Osteoblast (primary cell): ENCODE data around the gene SIRT1. TPM values are rescaled to one million over a fixed set of nuclear protein-coding genes. Genes with fewer than 3 reads are reported as not detected.
A peak's percentile ranks its signal among the peaks of the same experiment; 100 is the strongest.
"Not testable (repeated sequence)": the region's sequence is repeated elsewhere in the genome, so short reads cannot be mapped to it uniquely, and the experiment has no call there.

Experiments used
- DNase-seq: peaks from one replicate; pipeline ENCODE4 v3.0.0; 2011; ENCODE audit warnings: low spot score, mixed read lengths; ENCODE audit not compliant: insufficient read length; ENCODE audit errors: missing footprints
- H2AFZ ChIP-seq: 2 replicates; pipeline ENCODE4 v1.6.0; 2011; ENCODE audit warnings: mild to moderate bottlenecking, low read length
- H3K27ac ChIP-seq: 2 replicates; pipeline ENCODE4 v1.5.1; 2011; ENCODE audit warnings: mild to moderate bottlenecking, low read depth, low read length, moderate library complexity
- H3K27me3 ChIP-seq: 2 replicates; pipeline ENCODE4 v1.6.0; 2012; ENCODE audit warnings: mild to moderate bottlenecking, control low read depth, inconsistent platforms, low read length, moderate library complexity; ENCODE audit not compliant: insufficient read depth
- H3K36me3 ChIP-seq: 2 replicates; pipeline ENCODE4 v1.5.1; 2011; ENCODE audit warnings: mild to moderate bottlenecking, low read length, control low read depth, moderate library complexity; ENCODE audit not compliant: insufficient read depth
- H3K4me1 ChIP-seq: 2 replicates; pipeline ENCODE4 v1.5.1; 2011; ENCODE audit warnings: mild to moderate bottlenecking, low read length, control low read depth, moderate library complexity; ENCODE audit not compliant: insufficient read depth
- H3K4me2 ChIP-seq: 2 replicates; pipeline ENCODE4 v1.6.0; 2011; ENCODE audit warnings: mild to moderate bottlenecking, low read length; ENCODE audit not compliant: insufficient read depth
- H3K4me3 ChIP-seq: fragments of 200-600 bp; sonication (generic); 3 replicates; pipeline ENCODE4 v1.5.1; 2012; ENCODE audit warnings: mild to moderate bottlenecking, low read length, inconsistent platforms; ENCODE audit not compliant: insufficient read depth
- H3K79me2 ChIP-seq: 2 replicates; pipeline ENCODE4 v1.6.0; 2012; ENCODE audit warnings: mild to moderate bottlenecking, low read length, control low read depth, inconsistent platforms; ENCODE audit not compliant: insufficient read depth
- H3K9me3 ChIP-seq: 2 replicates; pipeline ENCODE4 v1.5.1; 2011; ENCODE audit warnings: low read depth, low read length, control low read depth
- H4K20me1 ChIP-seq: 2 replicates; pipeline ENCODE4 v1.6.0; 2012; ENCODE audit warnings: mild to moderate bottlenecking, low read length, control low read depth; ENCODE audit not compliant: insufficient read depth
- small RNA-seq: library from RNA; depleted of rRNA; stranded (forward); fragments of <200 nt; gene quantifications from one replicate; pipeline ENCODE3, GENCODE V24; 2012
- total RNA-seq: library from RNA; depleted of rRNA; stranded (reverse); fragments of >200 nt; gene quantifications from 2 replicates; pipeline ENCODE4 v1.2.3, GENCODE V29; 2012
- TF ChIP-seq, protein P1 (sequence below): IDR thresholded peaks from 2 replicates; pipeline ENCODE4 v1.5.1; 2011; ENCODE audit warnings: mild to moderate bottlenecking, low read depth, low read length, moderate library complexity; ENCODE audit errors: extremely low read depth

Gene SIRT1
- total RNA-seq, 1 donor, result 19.9 TPM

GRCh38 chr10:67959839-67960476 lies 75.5 kb downstream of the SIRT1 start:
- Histone ChIP-seq H2AFZ (no peak overlapping the region), H3K36me3 (peaks cover 49% of the 10 kb centered on the region), H3K4me2 (no peak overlapping the region), H3K27me3 (no peaks in the 10 kb centered on the region), H3K4me1 (no peaks in the 10 kb centered on the region), H3K27ac (peak overlapping the region; percentile 43), H3K9me3 (no peaks in the 10 kb centered on the region), H3K4me3 (no peak overlapping the region), H4K20me1 (no peaks in the 10 kb centered on the region), H3K79me2 (peaks cover 41% of the 10 kb centered on the region)
- TF ChIP-seq, protein P1, sequence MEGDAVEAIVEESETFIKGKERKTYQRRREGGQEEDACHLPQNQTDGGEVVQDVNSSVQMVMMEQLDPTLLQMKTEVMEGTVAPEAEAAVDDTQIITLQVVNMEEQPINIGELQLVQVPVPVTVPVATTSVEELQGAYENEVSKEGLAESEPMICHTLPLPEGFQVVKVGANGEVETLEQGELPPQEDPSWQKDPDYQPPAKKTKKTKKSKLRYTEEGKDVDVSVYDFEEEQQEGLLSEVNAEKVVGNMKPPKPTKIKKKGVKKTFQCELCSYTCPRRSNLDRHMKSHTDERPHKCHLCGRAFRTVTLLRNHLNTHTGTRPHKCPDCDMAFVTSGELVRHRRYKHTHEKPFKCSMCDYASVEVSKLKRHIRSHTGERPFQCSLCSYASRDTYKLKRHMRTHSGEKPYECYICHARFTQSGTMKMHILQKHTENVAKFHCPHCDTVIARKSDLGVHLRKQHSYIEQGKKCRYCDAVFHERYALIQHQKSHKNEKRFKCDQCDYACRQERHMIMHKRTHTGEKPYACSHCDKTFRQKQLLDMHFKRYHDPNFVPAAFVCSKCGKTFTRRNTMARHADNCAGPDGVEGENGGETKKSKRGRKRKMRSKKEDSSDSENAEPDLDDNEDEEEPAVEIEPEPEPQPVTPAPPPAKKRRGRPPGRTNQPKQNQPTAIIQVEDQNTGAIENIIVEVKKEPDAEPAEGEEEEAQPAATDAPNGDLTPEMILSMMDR, result no peak
- no peak for DNase-seq

- Histone ChIP-seq H3K79me2 (peaks cover 60% of the 10 kb centered on the region), H3K27me3 (no peaks in the 10 kb centered on the region), H2AFZ (no peak overlapping the region), H3K9me3 (no peaks in the 10 kb centered on the region), H3K4me2 (no peak overlapping the region), H3K36me3 (peaks cover 88% of the 10 kb centered on the region), H3K4me3 (no peak overlapping the region), H3K4me1 (peaks cover 5% of the 10 kb centered on the region), H3K27ac (peak overlapping the region; percentile 13), H4K20me1 (peaks cover 6% of the 10 kb centered on the region)
- TF ChIP-seq, protein P1, result no peak
- DNase-seq, result no peak
Observed at GRCh38 chr10:67965456-67965855, 81.0 kb downstream of the SIRT1 start.

DNA sequence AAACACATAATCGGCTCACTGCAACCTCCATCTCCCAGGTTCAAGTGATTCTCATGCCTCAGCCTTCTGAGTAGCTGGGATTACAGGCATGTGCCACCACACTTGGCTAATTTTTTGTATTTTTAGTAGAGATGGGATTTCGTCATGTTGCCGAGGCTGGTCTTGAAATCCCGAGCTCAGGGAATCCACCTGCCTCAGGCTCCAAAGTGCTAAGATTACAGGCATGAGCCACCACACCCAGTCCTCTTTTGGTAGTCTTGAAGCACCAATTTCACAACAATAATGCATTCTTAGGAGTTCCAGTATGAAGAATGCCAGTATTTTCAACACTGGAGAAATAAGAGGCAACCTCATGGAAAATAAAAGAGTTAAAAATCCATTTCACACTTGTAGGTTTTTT lies 81.6 kb downstream of the SIRT1 start:
- H3K27me3 ChIP-seq, H3K4me3 ChIP-seq, H3K4me1 ChIP-seq, H3K9me3 ChIP-seq, H4K20me1 ChIP-seq, H2AFZ ChIP-seq, H3K4me2 ChIP-seq, H3K27ac ChIP-seq, DNase-seq: not testable (repeated sequence)
- H3K36me3 ChIP-seq, result peaks cover 88% of the 10 kb centered on the region
- H3K79me2 ChIP-seq, result peaks cover 59% of the 10 kb centered on the region

Small RNA genes within 50 kb of the gene (small RNA-seq; reads per million reads assigned to genes)
- not detected for gene RNU6-523P

Other genes starting within 250 kb of the SIRT1 start
- not detected in 2 replicates for gene CTNNA3, start 188.5 kb upstream of the SIRT1 start, total RNA-seq
- 4.0 and 6.2 TPM in 2 replicates for gene DNAJC12, start 46.5 kb upstream of the SIRT1 start, total RNA-seq
- 106 and 125 TPM in 2 replicates for gene HERC4, start 190.6 kb downstream of the SIRT1 start, total RNA-seq
- 1.5 and 1.8 TPM in 2 replicates for gene MYPN, start 224.8 kb downstream of the SIRT1 start, total RNA-seq